Adrenal gland (tissue), 5 donors: Measurements from ENCODE around the gene ABCG1.

ENCODE experiments used
- CTCF ChIP-seq, 6 experiments: fragments of 450-650 bp in 4 of 6; fragments of 200-600 bp in 2 of 6; sonication (generic) in 1 of 6; IDR thresholded peaks; 1 replicate in 5 of 6; 2 replicates in 1 of 6; pipeline versions ENCODE4 v1.5.1 to v1.8.0; 2016 to 2021; ENCODE audit warnings: antibody characterized with exemption in 6 of 6, mild to moderate bottlenecking in 2 of 6, moderate library complexity in 1 of 6
- POLR2A ChIP-seq, 2 donors: fragments of 450-650 bp; IDR thresholded peaks; one replicate each; pipeline ENCODE4 v1.6.1; 2017; ENCODE audit warnings: antibody characterized with exemption in 2 of 2, mild to moderate bottlenecking in 2 of 2, moderate library complexity in 1 of 2
- donor health status: DM: no; HTN: no; CAD: no.

GRCh38 chr21:42174173-42174572 is 44.8 kb upstream of the ABCG1 start:
- TF ChIP-seq CTCF (IDR thresholded peaks at IDR 0.05), result no peak
- no peak for TF ChIP-seq POLR2A (IDR thresholded peaks at IDR 0.05)
